Suprapubic skin (tissue), 4 donors: Measurements from ENCODE around the gene TFB2M. TPM values are rescaled to one million over a fixed set of nuclear protein-coding genes. Genes with fewer than 3 reads are reported as not detected.
A peak's percentile ranks its signal among the peaks of the same experiment; 100 is the strongest.

Source experiments
- DNase-seq, 2 donors: peaks; one replicate each; pipeline ENCODE4 v3.0.0-alpha.2; 2019; ENCODE audit warnings: low spot score in 2 of 2
- H3K27ac ChIP-seq: fragments of 200-600 bp; sonication (generic); one replicate; pipeline ENCODE4 v1.5.1; 2019
- H3K27me3 ChIP-seq: fragments of 200-600 bp; sonication (generic); one replicate; pipeline ENCODE4 v1.5.1; 2019
- H3K36me3 ChIP-seq: fragments of 200-600 bp; sonication (generic); one replicate; pipeline ENCODE4 v1.5.1; 2019
- H3K4me1 ChIP-seq: fragments of 200-600 bp; sonication (generic); one replicate; pipeline ENCODE4 v1.5.1; 2019
- H3K4me3 ChIP-seq: fragments of 200-600 bp; sonication (generic); one replicate; pipeline ENCODE4 v1.5.1; 2019; ENCODE audit warnings: mild to moderate bottlenecking
- H3K9me3 ChIP-seq: fragments of 200-600 bp; sonication (generic); one replicate; pipeline ENCODE4 v1.5.1; 2019
- CTCF ChIP-seq, 2 donors: fragments of 200-600 bp in 1 of 2; fragments of 450-650 bp in 1 of 2; sonication (generic) in 1 of 2; IDR thresholded peaks; one replicate each; pipeline ENCODE4 v1.5.1; 2016 to 2019; ENCODE audit warnings: antibody characterized with exemption in 2 of 2, mild to moderate bottlenecking in 1 of 2, moderate library complexity in 1 of 2
- EP300 ChIP-seq: sonication (generic); formaldehyde crosslinking; IDR thresholded peaks from one replicate; pipeline ENCODE4 v1.6.1; 2017; ENCODE audit warnings: antibody characterized with exemption
- POLR2A ChIP-seq, 2 donors: fragments of 450-650 bp; IDR thresholded peaks; one replicate each; pipeline ENCODE4 v1.6.1; 2017; ENCODE audit warnings: antibody characterized with exemption in 2 of 2, mild to moderate bottlenecking in 2 of 2, moderate library complexity in 2 of 2
- POLR2AphosphoS5 ChIP-seq, 3 donors: sonication (generic); formaldehyde crosslinking; IDR thresholded peaks; one replicate each; pipeline ENCODE4 v1.6.1; 2017; ENCODE audit warnings: antibody characterized with exemption in 3 of 3
- WGBS: methylation state at CpG from one replicate; pipeline ENCODE4 v1.1.5; 2018; 5-methylcytosine and 5-hydroxymethylcytosine counted together
- total RNA-seq, 4 donors: library from RNA; depleted of rRNA; stranded (reverse); fragments of >200 nt; gene quantifications; one replicate each; pipeline ENCODE4 v1.1.0, GENCODE V29; 2016

Gene TFB2M
- total RNA-seq, 4 donors from 2014 or later, result 9.9 to 15.0 (median 12.1) TPM

- WGBS, result 61% methylated on average over 8 of the region's 8 CpGs
- H3K27me3 ChIP-seq, result no peaks in the 10 kb centered on the region
- H3K4me3 ChIP-seq, result no peak overlapping the region
- no peak for DNase-seq
- no peaks in the 10 kb centered on the region for H3K36me3 ChIP-seq
- H3K4me1 ChIP-seq, result no peaks in the 10 kb centered on the region
- TF ChIP-seq CTCF (IDR thresholded peaks at IDR 0.05), result no peak
- no peak for TF ChIP-seq EP300
- TF ChIP-seq POLR2AphosphoS5 (IDR thresholded peaks at IDR 0.05), result no peak
- no peak for TF ChIP-seq POLR2A (IDR thresholded peaks at IDR 0.05)
- H3K9me3 ChIP-seq, result peaks cover 7% of the 10 kb centered on the region
- no peak overlapping the region for H3K27ac ChIP-seq
These were observed 36.9 kb downstream of the TFB2M start for GRCh38 chr1:246528933-246529731.

DNA sequence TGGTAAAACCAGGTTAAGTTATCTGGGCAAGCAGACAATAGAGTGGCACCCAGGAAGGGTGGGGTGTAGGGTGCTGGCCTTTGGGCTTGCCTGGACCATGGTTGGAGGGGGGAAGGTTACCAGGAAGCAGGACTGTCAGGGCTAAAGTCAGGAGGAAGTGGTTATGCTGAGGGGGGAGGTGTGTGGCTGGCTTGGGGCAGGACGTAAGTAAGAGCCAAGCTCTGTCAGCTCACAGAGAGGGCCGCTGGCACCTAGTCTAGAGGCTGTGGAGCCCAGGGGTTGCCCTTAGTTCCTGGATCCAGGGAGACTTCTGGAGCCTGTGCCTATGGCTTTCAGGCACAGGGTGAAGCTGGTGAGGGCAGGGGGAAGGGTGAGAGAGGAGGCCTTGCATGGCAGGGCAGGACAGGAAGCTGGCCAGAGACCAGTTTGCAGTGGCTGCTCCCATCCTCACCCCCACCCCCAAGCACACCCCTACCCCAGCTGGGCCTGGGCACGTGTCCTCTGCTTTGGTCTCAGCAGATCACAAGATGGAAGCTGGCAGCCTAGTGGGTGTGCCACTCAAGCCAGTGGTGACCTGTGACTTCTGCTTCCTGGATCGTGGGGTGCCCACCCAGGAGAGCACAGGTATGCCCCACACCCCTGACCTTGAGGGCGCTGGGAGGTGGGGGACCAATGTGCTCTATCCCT is 38.5 kb downstream of the TFB2M start:
- TF ChIP-seq POLR2A (IDR thresholded peaks at IDR 0.05) (no peak), CTCF (IDR thresholded peaks at IDR 0.05) (no peak), EP300 (no peak), POLR2AphosphoS5 (IDR thresholded peaks at IDR 0.05) (no peak)
- no peaks in the 10 kb centered on the region for H3K4me1 ChIP-seq
- DNase-seq, result peak in 1 of 2 donors; percentile 45
- no peaks in the 10 kb centered on the region for H3K36me3 ChIP-seq
- peaks cover 7% of the 10 kb centered on the region for H3K9me3 ChIP-seq
- H3K27me3 ChIP-seq, result no peaks in the 10 kb centered on the region
- no peak overlapping the region for H3K27ac ChIP-seq
- H3K4me3 ChIP-seq, result no peak overlapping the region
- 42% methylated on average over 5 of the region's 5 CpGs for whole genome bisulfite sequencing

DNA sequence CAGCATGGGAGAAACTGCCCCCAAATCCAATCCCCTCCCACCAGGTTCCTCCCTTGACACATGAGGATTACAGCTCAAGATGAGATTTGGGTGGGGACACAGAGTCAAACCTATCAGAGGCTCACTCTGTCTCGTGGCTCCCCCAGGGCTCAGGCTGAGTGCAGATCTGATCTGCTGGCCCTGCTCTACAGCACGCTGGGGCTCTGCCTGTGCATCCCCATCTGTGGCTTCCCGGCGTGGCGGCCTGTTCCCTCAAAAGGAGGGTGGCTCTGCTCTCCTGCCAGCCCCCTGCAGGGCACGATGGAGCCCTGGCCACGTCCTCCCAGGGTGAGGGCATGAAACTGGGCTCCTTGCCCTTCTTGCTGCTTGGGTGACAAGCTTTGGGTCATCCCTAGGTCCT is 39.1 kb downstream of the TFB2M start:
- peak in 1 of 2 donors; percentile 64 for DNase-seq
- Histone ChIP-seq H3K36me3 (no peaks in the 10 kb centered on the region), H3K27ac (no peak overlapping the region), H3K9me3 (peaks cover 7% of the 10 kb centered on the region), H3K4me1 (no peaks in the 10 kb centered on the region), H3K27me3 (no peaks in the 10 kb centered on the region), H3K4me3 (no peak overlapping the region)
- WGBS, result 80% methylated on average over 6 of the region's 7 CpGs
- TF ChIP-seq POLR2AphosphoS5 (IDR thresholded peaks at IDR 0.05), result no peak
- TF ChIP-seq POLR2A (IDR thresholded peaks at IDR 0.05), result no peak

- TF ChIP-seq POLR2A (IDR thresholded peaks at IDR 0.05), result no peak
- no peak for TF ChIP-seq POLR2AphosphoS5 (IDR thresholded peaks at IDR 0.05)
These were observed 39.7 kb downstream of the TFB2M start for GRCh38 chr1:246526380-246526779.

GRCh38 chr1:246519514-246519913 is 46.5 kb downstream of the TFB2M start:
- TF ChIP-seq POLR2AphosphoS5 (IDR thresholded peaks at IDR 0.05) (no peak), CTCF (IDR thresholded peaks at IDR 0.05) (no peak), POLR2A (IDR thresholded peaks at IDR 0.05) (no peak), EP300 (no peak)
- WGBS, result 100% methylated on average over 1 of the region's 1 CpG
- H3K9me3 ChIP-seq, result peaks cover 24% of the 10 kb centered on the region
- H3K4me1 ChIP-seq, result no peaks in the 10 kb centered on the region
- no peaks in the 10 kb centered on the region for H3K27me3 ChIP-seq
- H3K27ac ChIP-seq, result no peak overlapping the region
- no peak overlapping the region for H3K4me3 ChIP-seq
- peak in 1 of 2 donors; percentile 48 for DNase-seq
- H3K36me3 ChIP-seq, result no peaks in the 10 kb centered on the region

More at GRCh38 chr1:246526380-246526779, 39.7 kb downstream of the TFB2M start:
- no peak overlapping the region for H3K4me3 ChIP-seq
- H3K9me3 ChIP-seq, result peaks cover 7% of the 10 kb centered on the region
- H3K27me3 ChIP-seq, result no peaks in the 10 kb centered on the region
- H3K27ac ChIP-seq, result no peak overlapping the region
- peak in 1 of 2 donors; percentile 55 for DNase-seq
- 87% methylated on average over 4 of the region's 4 CpGs for WGBS
- H3K36me3 ChIP-seq, result no peaks in the 10 kb centered on the region
- no peaks in the 10 kb centered on the region for H3K4me1 ChIP-seq
